ENCODE measurements around the gene PLPP7. TPM values are rescaled to one million over a fixed set of nuclear protein-coding genes. Genes with fewer than 3 reads are reported as not detected.

PLPP7 gene
- 0.05 TPM in 1 of 5 replicates, not detected in the others for total RNA-seq (2022; extraction: Qiagen RNA extraction; ENCODE audit: low read depth)

DNA sequence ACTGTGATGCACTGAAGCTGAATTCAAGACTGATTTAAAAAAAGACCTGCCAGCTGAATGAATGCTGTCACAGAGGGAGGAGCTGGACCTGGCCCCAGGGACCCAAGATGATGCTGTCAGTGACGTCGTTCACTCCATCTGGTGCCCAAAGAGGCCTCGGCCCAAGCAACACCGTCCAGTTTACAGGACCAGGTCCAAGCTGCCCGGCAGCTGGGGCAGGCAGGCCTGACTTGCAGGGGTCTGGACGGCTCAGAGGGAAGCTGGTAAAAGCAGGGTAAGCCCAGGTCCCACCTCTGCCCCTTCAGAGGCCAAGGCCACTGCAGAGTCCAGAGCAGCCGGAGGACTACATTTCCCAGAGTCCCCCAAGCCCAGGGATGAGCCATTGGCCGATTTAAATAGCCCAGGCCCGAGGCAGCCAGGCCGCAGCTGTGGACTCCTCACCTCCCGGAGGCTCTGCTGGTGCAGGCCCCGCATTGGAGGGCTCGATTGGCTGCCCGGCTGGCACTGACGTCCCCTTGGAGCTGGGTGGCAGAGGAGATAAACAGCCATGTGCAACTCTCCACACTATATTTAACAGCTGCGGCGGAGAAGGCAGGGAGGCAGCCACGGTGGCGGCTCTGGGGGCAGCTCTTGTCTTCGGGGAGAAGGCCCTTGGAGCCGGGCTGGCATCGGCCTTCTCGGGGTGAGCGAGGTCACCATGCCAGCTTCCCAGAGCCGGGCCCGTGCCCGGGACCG, at the start of gene PLPP7:
TSS of gene PLPP7 (plus strand) at position 423 of the 735 bp plus-strand sequence. CDS start at position 698, 275 bp downstream.

DNA sequence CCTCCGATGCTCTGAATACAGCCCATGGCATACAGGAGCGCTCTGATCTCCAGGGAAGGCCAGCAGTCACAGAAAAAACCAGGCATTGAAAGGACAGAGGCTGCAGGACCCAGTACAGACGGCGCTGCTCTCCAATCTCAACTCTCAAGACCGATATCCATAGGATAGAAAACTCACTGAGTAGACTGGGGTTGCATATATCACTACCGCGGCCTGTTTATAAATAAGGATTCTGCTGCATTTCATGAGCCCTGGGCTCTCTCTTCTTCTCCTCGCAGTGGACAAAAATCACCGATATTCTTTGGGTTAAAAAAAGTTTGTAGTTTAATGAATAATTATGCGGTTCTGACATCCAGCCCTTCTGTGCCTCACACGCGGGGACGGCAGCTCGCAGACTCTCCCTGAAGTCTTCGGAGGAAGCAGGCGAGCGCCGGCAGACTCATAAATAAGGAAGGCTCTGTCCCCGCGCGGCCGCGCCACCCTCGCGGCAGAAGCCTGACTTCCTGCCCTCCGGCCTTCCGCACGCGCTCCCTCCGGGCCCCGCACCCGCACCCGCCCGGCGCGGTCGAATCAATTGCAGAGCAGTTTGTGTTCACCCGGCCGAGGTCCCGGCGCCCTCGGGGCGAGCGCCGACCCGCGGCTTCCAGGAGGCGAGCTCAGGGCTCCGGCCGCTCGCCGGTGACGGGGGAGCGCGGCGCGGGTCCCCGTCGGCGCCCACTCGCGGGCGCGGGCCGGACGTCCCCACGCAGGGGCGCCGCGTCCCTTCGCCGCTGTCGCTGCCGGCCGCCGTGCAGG, 13.2 kb upstream of the PLPP7 start, which contains the start of gene FAM78A:
TSS of gene FAM78A (minus strand) at position 417 of the 795 bp plus-strand sequence. CDS start at position 86, 331 bp downstream.

Other genes starting within 250 kb of the PLPP7 start
- 1.2 to 1.4 TPM (median 1.3 TPM) in 5 replicates for gene AIF1L, start 193.2 kb upstream of the PLPP7 start, total RNA-seq (2022; extraction: Qiagen RNA extraction; ENCODE audit: low read depth)
- 23.9 to 29.2 TPM (median 24.3 TPM) in 5 replicates for gene NUP214, start 164.1 kb upstream of the PLPP7 start, total RNA-seq (2022; extraction: Qiagen RNA extraction; ENCODE audit: low read depth)
- 0.23 to 1.1 TPM (median 0.52 TPM) in 5 replicates for gene FAM78A, start 13.2 kb upstream of the PLPP7 start, total RNA-seq (2022; extraction: Qiagen RNA extraction; ENCODE audit: low read depth)
- gene PRRC2B, start 104.4 kb downstream of the PLPP7 start, total RNA-seq (2022; extraction: Qiagen RNA extraction; ENCODE audit: low read depth), result 57.9 to 81.0 TPM (median 63.4 TPM) in 5 replicates
- 13.6 to 18.3 TPM (median 16.9 TPM) in 5 replicates for gene POMT1, start 213.2 kb downstream of the PLPP7 start, total RNA-seq (2022; extraction: Qiagen RNA extraction; ENCODE audit: low read depth)
- 18.4 to 25.5 TPM (median 22.3 TPM) in 5 replicates for gene UCK1, start 241.5 kb downstream of the PLPP7 start, total RNA-seq (2022; extraction: Qiagen RNA extraction; ENCODE audit: low read depth)

All from A549 treated with CpdA at 1 μM for 4 hours (cell line).